GM23338 (cell line): Measurements from ENCODE around the gene DENND2C. TPM values are rescaled to one million over a fixed set of nuclear protein-coding genes. Genes with fewer than 3 reads are reported as not detected.

Experiments used
- ATAC-seq: fragments of 200-7000 bp; cut with Tn5 transposase; 3 replicates; pipeline ENCODE4 v1.9.1; 2020
- DNase-seq: peaks from one replicate; pipeline ENCODE4 v3.0.0-alpha.2; 2015; ENCODE audit warnings: low spot score
- H2AFZ ChIP-seq: fragments of 200-600 bp; sonication (generic); 2 replicates; pipeline ENCODE4 v1.8.0; 2016; ENCODE audit warnings: antibody characterized with exemption, mild to moderate bottlenecking, moderate library complexity
- H3F3A ChIP-seq: fragments of 200-600 bp; sonication (generic); replicated peaks from 2 replicates; pipeline ENCODE4 v1.8.0; 2017; ENCODE audit warnings: antibody characterized with exemption, mixed run types, low read depth
- H3K27ac ChIP-seq: fragments of 200-600 bp; sonication (generic); 2 replicates; pipeline ENCODE4 v1.6.1; 2016; ENCODE audit warnings: low read depth
- H3K27me3 ChIP-seq: fragments of 200-600 bp; sonication (generic); 2 replicates; pipeline ENCODE4 v1.8.0; 2016; ENCODE audit warnings: mild to moderate bottlenecking, mixed run types, moderate library complexity; ENCODE audit not compliant: insufficient read depth
- H3K36me3 ChIP-seq: fragments of 200-600 bp; sonication (generic); 2 replicates; pipeline ENCODE4 v1.8.0; 2016; ENCODE audit warnings: mild to moderate bottlenecking; ENCODE audit not compliant: insufficient read depth
- H3K4me1 ChIP-seq: fragments of 200-600 bp; sonication (generic); 2 replicates; pipeline ENCODE4 v1.8.0; 2016; ENCODE audit warnings: mild to moderate bottlenecking, moderate library complexity; ENCODE audit not compliant: insufficient read depth
- H3K4me2 ChIP-seq: fragments of 200-600 bp; sonication (generic); 2 replicates; pipeline ENCODE4 v1.7.1; 2017; ENCODE audit warnings: mixed run types
- H3K4me3 ChIP-seq: fragments of 200-600 bp; sonication (generic); 2 replicates; pipeline ENCODE4 v1.6.1; 2016; ENCODE audit warnings: mixed run types
- H3K79me2 ChIP-seq: fragments of 200-600 bp; sonication (generic); replicated peaks from 2 replicates; pipeline ENCODE4 v1.8.0; 2017; ENCODE audit warnings: mild to moderate bottlenecking; ENCODE audit not compliant: insufficient read depth
- H3K9me2 ChIP-seq: fragments of 200-600 bp; sonication (generic); 2 replicates; pipeline ENCODE4 v1.8.0; 2017; ENCODE audit not compliant: insufficient read depth
- H4K20me1 ChIP-seq: fragments of 200-600 bp; sonication (generic); replicated peaks from 2 replicates; pipeline ENCODE4 v1.8.0; 2017; ENCODE audit warnings: mild to moderate bottlenecking; ENCODE audit not compliant: insufficient read depth
- H3K27ac Mint-ChIP-seq: 2 replicates; pipeline ENCODE4 v1.8.0; 2020; ENCODE audit warnings: inconsistent platforms, mild to moderate bottlenecking, moderate library complexity, mixed read lengths
- H3K27me3 Mint-ChIP-seq: 3 replicates; pipeline ENCODE4 v1.8.0; 2022; ENCODE audit warnings: low read depth, mild to moderate bottlenecking, moderate library complexity, mixed read lengths, inconsistent platforms; ENCODE audit not compliant: insufficient read depth, poor library complexity
- H3K36me3 Mint-ChIP-seq: 3 replicates; pipeline ENCODE4 v1.8.0; 2021; ENCODE audit warnings: low read depth, mild to moderate bottlenecking, inconsistent platforms, moderate library complexity, mixed read lengths
- H3K4me1 Mint-ChIP-seq: 3 replicates; pipeline ENCODE4 v1.8.0; 2020; ENCODE audit warnings: mild to moderate bottlenecking, inconsistent platforms, mixed read lengths
- H3K4me3 Mint-ChIP-seq: 3 replicates; pipeline ENCODE4 v1.8.0; 2021; ENCODE audit warnings: moderate library complexity, mild to moderate bottlenecking, inconsistent platforms, mixed read lengths
- H3K9me3 Mint-ChIP-seq: 3 replicates; pipeline ENCODE4 v1.8.0; 2020; ENCODE audit warnings: moderate library complexity, mild to moderate bottlenecking, inconsistent platforms, mixed read lengths
- CREB1 ChIP-seq: fragments of 250-450 bp; sonication (Bioruptor Pico); IDR thresholded peaks from 2 replicates; pipeline ENCODE4 v1.5.0; 2020; ENCODE audit warnings: low read depth, mild to moderate bottlenecking, moderate library complexity
- ETS1 ChIP-seq: IDR thresholded peaks from 2 replicates; pipeline ENCODE4 v1.6.1; 2016; ENCODE audit warnings: antibody characterized with exemption
- EZH2 ChIP-seq: fragments of 200-600 bp; sonication (generic); IDR thresholded peaks from one replicate; pipeline ENCODE4 v1.8.0; 2017; ENCODE audit warnings: antibody characterized with exemption, mild to moderate bottlenecking, low read depth; ENCODE audit not compliant: unreplicated experiment
- EZH2phosphoT487 ChIP-seq: fragments of 200-600 bp; sonication (generic); IDR thresholded peaks from one replicate; pipeline ENCODE4 v1.8.1; 2018; ENCODE audit warnings: antibody characterized with exemption; ENCODE audit not compliant: unreplicated experiment
- JUNB ChIP-seq: IDR thresholded peaks from one replicate; pipeline ENCODE4 v1.6.1; 2016; ENCODE audit warnings: antibody characterized with exemption; ENCODE audit not compliant: unreplicated experiment
- NANOG ChIP-seq: IDR thresholded peaks from 2 replicates; pipeline ENCODE4 v1.6.1; 2016; ENCODE audit warnings: antibody characterized with exemption, borderline replicate concordance
- POLR2AphosphoS5 ChIP-seq: IDR thresholded peaks from 2 replicates; pipeline ENCODE4 v1.6.1; 2016; ENCODE audit warnings: antibody characterized with exemption, low read depth
- REST ChIP-seq: IDR thresholded peaks from one replicate; pipeline ENCODE4 v1.6.1; 2018; ENCODE audit warnings: antibody characterized with exemption; ENCODE audit not compliant: unreplicated experiment
- STAT1 ChIP-seq: IDR thresholded peaks from one replicate; pipeline ENCODE4 v1.6.1; 2016; ENCODE audit warnings: antibody characterized with exemption; ENCODE audit not compliant: unreplicated experiment
- ZNF114 ChIP-seq: fragments of 250-450 bp; sonication (Bioruptor Pico); IDR thresholded peaks from 2 replicates; pipeline ENCODE4 v1.5.0; 2020; ENCODE audit warnings: mild to moderate bottlenecking, moderate library complexity
- ZNF331 ChIP-seq: fragments of 250-450 bp; sonication (Bioruptor Pico); IDR thresholded peaks from 2 replicates; pipeline ENCODE4 v1.5.0; 2020; ENCODE audit warnings: low read depth, mild to moderate bottlenecking, moderate library complexity
- ZNF462 ChIP-seq: fragments of 250-450 bp; sonication (Bioruptor Pico); IDR thresholded peaks from 2 replicates; pipeline ENCODE4 v1.5.0; 2020; ENCODE audit warnings: mild to moderate bottlenecking, moderate library complexity
- polyA plus RNA-seq: library from polyadenylated mRNA; unstranded; fragments of >200 nt; fragmentation: Nextera tagmentation; extraction: Ambion mirVana; gene quantifications from 2 replicates; pipeline ENCODE4 v1.2.1, GENCODE V29; 2016
- total RNA-seq: library from RNA; depleted of rRNA; stranded (reverse); fragments of >200 nt; shearing (Covaris generic); gene quantifications from 2 replicates; pipeline ENCODE4 v1.2.3, GENCODE V29; 2014
- TF ChIP-seq, protein P1 (sequence below), 2 experiments: fragments of 200-600 bp in 1 of 2; sonication (generic) in 1 of 2; conservative IDR thresholded peaks; 2 replicates each; pipeline versions ENCODE4 v1.5.1 to v1.6.1; 2016 to 2017; ENCODE audit warnings: antibody characterized with exemption in 2 of 2, low read depth in 2 of 2, mild to moderate bottlenecking in 2 of 2, moderate library complexity in 1 of 2

The DENND2C gene
- total and polyA plus RNA-seq, 2 experiments from 2014 or later = 4.1 to 7.0 TPM

DNA sequence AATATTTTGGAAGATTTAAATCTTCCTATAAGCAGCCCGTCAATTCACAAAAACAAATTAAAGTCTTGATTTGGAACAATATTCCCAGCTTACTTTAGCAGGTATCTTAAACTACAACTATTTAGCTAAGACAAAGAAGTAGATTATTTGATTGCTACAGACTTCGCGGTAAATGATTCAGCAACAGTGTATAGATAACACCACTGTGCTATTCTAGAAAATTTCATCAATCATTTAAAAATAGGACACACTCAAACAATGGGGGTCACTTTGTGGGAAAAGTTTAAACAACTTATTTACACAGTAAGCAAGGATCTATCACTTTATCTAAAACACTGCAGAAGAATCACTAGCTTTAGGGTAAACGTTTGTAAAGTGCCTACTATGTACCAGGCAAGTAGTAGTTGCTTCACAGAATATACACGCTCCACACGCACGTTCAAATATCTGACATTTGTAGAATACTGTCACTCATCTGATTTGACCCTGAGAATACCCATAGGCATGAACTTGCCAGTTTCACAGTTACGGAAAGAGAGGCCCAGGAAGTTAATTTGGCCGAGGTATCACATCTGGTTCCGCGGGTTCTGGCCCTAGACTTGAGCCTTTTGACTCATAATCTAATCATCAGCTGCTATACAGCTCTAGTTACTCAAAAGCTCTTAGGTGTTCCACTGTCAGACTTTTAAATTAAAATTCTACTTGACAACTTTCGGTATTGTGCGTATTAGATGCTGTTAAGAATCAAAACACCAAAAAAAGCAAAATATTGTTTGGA lies 876 bp downstream of the DENND2C start:
- no peak overlapping the region for H3K27ac Mint-ChIP-seq
- ATAC-seq = no peak

More for the DNA sequence above, 876 bp downstream of the DENND2C start:
- H2AFZ ChIP-seq = peak overlapping the region; percentile 98
- H3F3A ChIP-seq = peaks cover 7% of the 10 kb centered on the region; the same call in 1 of the 2 replicates
- H3K27ac ChIP-seq = no peak overlapping the region
- no peaks in the 10 kb centered on the region for H4K20me1 ChIP-seq
- no peaks in the 10 kb centered on the region for H3K79me2 ChIP-seq
- Mint-ChIP-seq H3K4me1 (peaks cover 4% of the 10 kb centered on the region; the same call in 2 of the 3 replicates), H3K4me3 (peak overlapping the region; percentile 85), H3K9me3 (no peaks in the 10 kb centered on the region), H3K36me3 (no peaks in the 10 kb centered on the region), H3K27me3 (peaks cover 6% of the 10 kb centered on the region)
- peak; percentile 28 for DNase-seq
- H3K4me1 ChIP-seq = 0 out of 2 replicates have a peak, but pooled peaks cover 4% of the 10 kb centered on the region
- H3K4me2 ChIP-seq = peak overlapping the region; percentile 95
- H3K9me2 ChIP-seq = no peaks in the 10 kb centered on the region
- peak overlapping the region; percentile 84 for H3K4me3 ChIP-seq
- TF ChIP-seq REST (no peak), POLR2AphosphoS5 (no peak), CREB1 (CRISPR knock-in tag) (no peak), EZH2 (no peak), NANOG (no peak), STAT1 (no peak), ZNF462 (CRISPR knock-in tag) (no peak), ETS1 (no peak), EZH2phosphoT487 (no peak), JUNB (no peak), ZNF114 (CRISPR knock-in tag) (no peak), ZNF331 (CRISPR knock-in tag) (no peak)
- TF ChIP-seq, protein P1, sequence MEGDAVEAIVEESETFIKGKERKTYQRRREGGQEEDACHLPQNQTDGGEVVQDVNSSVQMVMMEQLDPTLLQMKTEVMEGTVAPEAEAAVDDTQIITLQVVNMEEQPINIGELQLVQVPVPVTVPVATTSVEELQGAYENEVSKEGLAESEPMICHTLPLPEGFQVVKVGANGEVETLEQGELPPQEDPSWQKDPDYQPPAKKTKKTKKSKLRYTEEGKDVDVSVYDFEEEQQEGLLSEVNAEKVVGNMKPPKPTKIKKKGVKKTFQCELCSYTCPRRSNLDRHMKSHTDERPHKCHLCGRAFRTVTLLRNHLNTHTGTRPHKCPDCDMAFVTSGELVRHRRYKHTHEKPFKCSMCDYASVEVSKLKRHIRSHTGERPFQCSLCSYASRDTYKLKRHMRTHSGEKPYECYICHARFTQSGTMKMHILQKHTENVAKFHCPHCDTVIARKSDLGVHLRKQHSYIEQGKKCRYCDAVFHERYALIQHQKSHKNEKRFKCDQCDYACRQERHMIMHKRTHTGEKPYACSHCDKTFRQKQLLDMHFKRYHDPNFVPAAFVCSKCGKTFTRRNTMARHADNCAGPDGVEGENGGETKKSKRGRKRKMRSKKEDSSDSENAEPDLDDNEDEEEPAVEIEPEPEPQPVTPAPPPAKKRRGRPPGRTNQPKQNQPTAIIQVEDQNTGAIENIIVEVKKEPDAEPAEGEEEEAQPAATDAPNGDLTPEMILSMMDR (conservative IDR thresholded peaks at IDR 0.05; ENCODE audit: low read depth in 2 of 2) = no peak
- H3K36me3 ChIP-seq = no peaks in the 10 kb centered on the region
- peaks cover 26% of the 10 kb centered on the region; the same call in 1 of the 2 replicates for H3K27me3 ChIP-seq
